ENCODE measurements around the gene MARCHF5. TPM values are rescaled to one million over a fixed set of nuclear protein-coding genes. Genes with fewer than 3 reads are reported as not detected.

The MARCHF5 gene
- total and polyA plus RNA-seq, 12 donors = 10.0 to 61.9 (median 20.8) TPM

GRCh38 chr10:92304061-92304460 lies 13.1 kb downstream of the MARCHF5 start:
- no peaks in the 10 kb centered on the region for H3K27me3 ChIP-seq
- no peak overlapping the region for H3K27ac ChIP-seq
- no peaks in the 10 kb centered on the region for H3K9me3 ChIP-seq (replicated peaks in 1 of 3)
- peaks cover 0 to 27% of the 10 kb centered on the region in 2 donors for H3K4me1 ChIP-seq (replicated peaks in 1 of 2)
- WGBS, 4 donors = 90 to 98% (median 97%) methylated on average over 1 of the region's 1 CpG
- no peaks in the 10 kb centered on the region for H3K36me3 ChIP-seq (replicated peaks in 1 of 2)
- TF ChIP-seq CTCF (IDR thresholded peaks at IDR 0.05) (no peak), POLR2A (IDR thresholded peaks at IDR 0.05) (no peak)
- DNase-seq = no peak
- intact Hi-C loops (cut with DNase I) = no loop called here
- H3K4me3 ChIP-seq = no peak overlapping the region

DNA sequence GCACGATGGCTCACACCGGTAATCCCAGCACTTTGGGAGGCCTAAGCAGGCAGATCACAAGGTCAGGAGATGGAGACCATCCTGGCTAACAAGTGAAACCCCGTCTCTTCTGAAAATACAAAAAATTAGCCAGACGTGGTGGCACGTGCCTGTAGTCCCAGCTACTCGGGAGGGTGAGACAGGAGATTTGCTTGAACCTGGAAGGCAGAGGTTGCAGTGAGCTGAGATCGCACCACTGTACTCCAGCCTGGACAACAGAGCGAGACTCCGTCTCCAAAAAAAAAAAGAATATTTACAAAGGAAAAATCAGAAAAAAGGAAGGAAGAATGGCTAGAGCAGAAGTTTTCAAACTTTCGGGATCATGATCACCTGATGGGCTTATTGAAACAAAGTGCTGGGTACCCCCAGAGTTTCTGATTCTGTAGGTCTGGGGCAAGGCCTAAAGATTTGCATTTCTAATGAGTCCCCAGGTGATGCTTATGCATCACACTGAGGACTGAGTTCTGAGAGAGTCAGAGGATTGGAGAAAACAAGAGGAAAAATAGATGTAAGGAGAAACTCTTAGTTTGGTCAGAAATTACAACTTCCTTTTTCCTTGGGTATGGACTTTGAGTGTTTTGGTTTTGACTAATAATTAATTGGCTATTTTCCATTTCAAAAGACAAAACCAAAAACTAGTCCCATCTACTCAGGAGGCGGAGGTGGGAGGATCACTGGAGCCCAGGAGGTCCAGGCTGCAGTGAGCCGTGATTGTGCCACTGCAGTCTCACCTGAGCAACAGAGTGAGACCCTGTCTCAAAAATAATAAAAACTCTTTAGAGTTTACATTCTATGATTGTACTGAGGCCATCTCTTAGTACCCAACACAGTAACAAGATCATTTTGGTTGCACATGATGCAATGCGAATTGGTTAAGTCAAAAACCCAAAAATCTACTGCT lies 14.4 kb downstream of the MARCHF5 start:
- intact Hi-C loops (cut with DNase I) = no loop called here
- no peak for TF ChIP-seq POLR2A (IDR thresholded peaks at IDR 0.05)
- no peak for TF ChIP-seq CTCF (IDR thresholded peaks at IDR 0.05)
- Histone ChIP-seq H3K9me3 (replicated peaks in 1 of 3) (no peaks in the 10 kb centered on the region), H3K27me3 (no peaks in the 10 kb centered on the region), H3K27ac (no peak overlapping the region), H3K4me3 (no peak overlapping the region), H3K4me1 (replicated peaks in 1 of 2) (peaks cover 0 to 34% of the 10 kb centered on the region in 2 donors), H3K36me3 (replicated peaks in 1 of 2) (no peaks in the 10 kb centered on the region)
- no peak for DNase-seq
- 85 to 91% (median 88%) methylated on average over 13 of the region's 13 CpGs for WGBS, 4 donors

DNA sequence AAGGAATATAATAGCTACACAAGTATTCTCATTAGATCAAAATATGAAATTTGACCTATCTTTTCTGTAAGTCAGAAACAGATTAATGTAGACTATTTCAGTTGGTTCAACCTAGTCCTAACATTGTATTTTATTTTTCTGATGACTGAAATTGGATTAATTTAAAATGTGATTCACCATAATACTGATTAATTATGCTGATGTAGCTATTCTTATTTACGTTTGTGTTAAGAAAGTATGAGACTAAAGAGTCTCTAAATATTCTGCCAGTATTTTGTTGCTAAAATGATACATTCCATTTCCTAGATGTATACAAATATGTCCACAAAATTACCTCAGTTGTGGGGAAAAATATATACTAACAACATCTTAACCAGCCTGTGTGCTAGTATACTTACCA lies 18.3 kb downstream of the MARCHF5 start:
- no peaks in the 10 kb centered on the region for H3K9me3 ChIP-seq (replicated peaks in 1 of 3)
- no peaks in the 10 kb centered on the region for H3K27me3 ChIP-seq
- no peak for DNase-seq
- H3K4me1 ChIP-seq (replicated peaks in 1 of 2) = peaks cover 0 to 25% of the 10 kb centered on the region in 2 donors
- no peak overlapping the region for H3K4me3 ChIP-seq
- WGBS, 4 donors = 43 to 68% (median 64%) methylated on average over 1 of the region's 1 CpG
- TF ChIP-seq POLR2A (IDR thresholded peaks at IDR 0.05) = no peak
- TF ChIP-seq CTCF (IDR thresholded peaks at IDR 0.05) = no peak
- H3K27ac ChIP-seq = no peak overlapping the region
- H3K36me3 ChIP-seq (replicated peaks in 1 of 2) = peaks cover 0 to 7% of the 10 kb centered on the region in 2 donors
- intact Hi-C loops (cut with DNase I) = no loop called here

GRCh38 chr10:92313750-92314149 lies 22.8 kb downstream of the MARCHF5 start:
- no peaks in the 10 kb centered on the region for H3K27me3 ChIP-seq
- intact Hi-C loops (cut with DNase I) = no loop called here

More at GRCh38 chr10:92313750-92314149, 22.8 kb downstream of the MARCHF5 start:
- no peaks in the 10 kb centered on the region for H3K9me3 ChIP-seq (replicated peaks in 1 of 3)
- H3K4me3 ChIP-seq = no peak overlapping the region
- no peak for TF ChIP-seq POLR2A (IDR thresholded peaks at IDR 0.05)
- TF ChIP-seq CTCF (IDR thresholded peaks at IDR 0.05) = no peak
- no peak for DNase-seq
- peaks cover 0 to 7% of the 10 kb centered on the region in 2 donors for H3K36me3 ChIP-seq (replicated peaks in 1 of 2)
- 93 to 99% (median 96%) methylated on average over 3 of the region's 3 CpGs for WGBS, 4 donors
- no peak overlapping the region for H3K27ac ChIP-seq
- H3K4me1 ChIP-seq (replicated peaks in 1 of 2) = peaks cover 6 to 21% of the 10 kb centered on the region in 2 donors

Data from adrenal gland (tissue), 12 donors.